Endothelial cell of umbilical vein (primary cell): ENCODE results near the gene SLC9A2. TPM values are rescaled to one million over a fixed set of nuclear protein-coding genes. Genes with fewer than 3 reads are reported as not detected.

Experiments used
- BruUV-seq: library from RNA; stranded (reverse); fragments of 400-500 nt; replicated peaks from 2 replicates; lab custom pipeline; 2021; lab: Mats Ljungman, UMichigan
- CTCF ChIA-PET: fragments of 300-600, 350-600 bp; sonication (Branson Sonifier 250); formaldehyde crosslinking; loops from one replicate; lab custom pipeline; 2021; ENCODE audit warnings: antibody characterized with exemption, inconsistent platforms; lab: Charles Lee
- POLR2A ChIA-PET: fragments of 300-600, 350-600 bp; sonication (Branson Sonifier 250); formaldehyde crosslinking; loops from one replicate; lab custom pipeline; 2021; ENCODE audit warnings: antibody characterized with exemption, inconsistent platforms; lab: Charles Lee
- DNase-seq: peaks from one replicate; pipeline ENCODE4 v3.0.0-alpha.2; 2011; ENCODE audit warnings: low read depth, low spot score
- FAIRE-seq: peaks from 2 replicates; lab custom pipeline; 2011; peaks lifted over from hg19 to GRCh38; lab: Jason Lieb, UNC
- H2AFZ ChIP-seq: 2 replicates; pipeline ENCODE4 v1.6.0; 2012; ENCODE audit warnings: low read depth, low read length, control low read depth, inconsistent platforms
- H3K27ac ChIP-seq: 2 replicates; pipeline ENCODE4 v1.5.1; 2011; ENCODE audit warnings: low read depth, mild to moderate bottlenecking, control low read depth, low read length, moderate library complexity; ENCODE audit not compliant: insufficient read depth
- H3K27me3 ChIP-seq, 2 experiments: 2 replicates each; pipeline versions ENCODE4 v1.6.0 to v1.6.1; 2011; ENCODE audit warnings: low read length in 2 of 2, mixed read lengths in 1 of 2; ENCODE audit not compliant: control insufficient read depth in 2 of 2, insufficient read depth in 2 of 2
- H3K36me3 ChIP-seq, 2 experiments: 2 replicates in 1 of 2; 3 replicates in 1 of 2; pipeline ENCODE4 v1.5.1; 2011; ENCODE audit warnings: low read length in 2 of 2, mild to moderate bottlenecking in 1 of 2, moderate library complexity in 1 of 2; ENCODE audit not compliant: control insufficient read depth in 2 of 2, insufficient read depth in 2 of 2; ENCODE audit errors: extremely low read depth in 1 of 2
- H3K4me1 ChIP-seq: 3 replicates; pipeline ENCODE4 v1.5.1; 2011; ENCODE audit warnings: mild to moderate bottlenecking, low read length; ENCODE audit not compliant: control insufficient read depth, insufficient read depth; ENCODE audit errors: extremely low read depth
- H3K4me2 ChIP-seq: 2 replicates; pipeline ENCODE4 v1.6.1; 2011; ENCODE audit warnings: low read length, control low read depth, mixed read lengths; ENCODE audit not compliant: insufficient read depth
- H3K4me3 ChIP-seq, 3 experiments: fragments of 200-600 bp in 1 of 3; sonication (generic), shearing (Covaris generic) in 1 of 3; replicated peaks in 1 of 3; 2 replicates each; pipeline ENCODE4 v1.5.1; 2011 to 2016; ENCODE audit warnings: control low read depth in 3 of 3, low read length in 3 of 3, mild to moderate bottlenecking in 2 of 3, inconsistent platforms in 1 of 3, low read depth in 1 of 3, moderate library complexity in 1 of 3; ENCODE audit not compliant: insufficient read depth in 1 of 3
- H3K79me2 ChIP-seq: 2 replicates; pipeline ENCODE4 v1.6.0; 2012; ENCODE audit warnings: low read length, inconsistent platforms; ENCODE audit not compliant: control insufficient read depth, insufficient read depth
- H3K9ac ChIP-seq: replicated peaks from 2 replicates; pipeline ENCODE3; 2011; ENCODE audit warnings: low read length, control low read depth; ENCODE audit not compliant: insufficient read depth; ENCODE audit errors: extremely low read depth
- H3K9me1 ChIP-seq: replicated peaks from 3 replicates; pipeline ENCODE4 v1.6.0; 2011; ENCODE audit warnings: mild to moderate bottlenecking, low read length; ENCODE audit not compliant: control insufficient read depth, insufficient read depth; ENCODE audit errors: extremely low read depth
- H3K9me3 ChIP-seq: replicated peaks from 2 replicates; pipeline ENCODE4 v1.5.1; 2012; ENCODE audit warnings: low read length, inconsistent platforms; ENCODE audit not compliant: control insufficient read depth, insufficient read depth
- H4K20me1 ChIP-seq: replicated peaks from 2 replicates; pipeline ENCODE3; 2011; ENCODE audit warnings: mild to moderate bottlenecking, low read length; ENCODE audit not compliant: control insufficient read depth, insufficient read depth; ENCODE audit errors: extremely low read depth
- CTCF ChIP-seq, 2 donors: IDR thresholded peaks; 1 replicate in 1 of 2; 2 replicates in 1 of 2; pipeline ENCODE4 v1.5.1; 2011; ENCODE audit warnings: low read length in 2 of 2, mild to moderate bottlenecking in 2 of 2, moderate library complexity in 2 of 2, control low read depth in 1 of 2, inconsistent platforms in 1 of 2, low read depth in 1 of 2; ENCODE audit not compliant: insufficient read depth in 1 of 2; ENCODE audit errors: extremely low read depth in 1 of 2
- EZH2 ChIP-seq: IDR thresholded peaks from 2 replicates; pipeline ENCODE4 v1.6.1; 2012; ENCODE audit warnings: borderline replicate concordance, low read depth, mild to moderate bottlenecking, moderate library complexity, low read length, inconsistent platforms; ENCODE audit not compliant: severe bottlenecking
- FOS ChIP-seq: IDR thresholded peaks from 2 replicates; pipeline ENCODE4 v1.6.1; 2011; ENCODE audit warnings: mild to moderate bottlenecking, low read length, moderate library complexity, borderline replicate concordance; ENCODE audit not compliant: insufficient read depth
- GATA2 ChIP-seq: IDR thresholded peaks from 2 replicates; pipeline ENCODE4 v1.7.0; 2011; ENCODE audit warnings: low read depth, mild to moderate bottlenecking, moderate library complexity, mixed read lengths, low read length; ENCODE audit not compliant: insufficient read length, insufficient read depth
- JUN ChIP-seq: IDR thresholded peaks from 2 replicates; pipeline ENCODE4 v1.6.1; 2011; ENCODE audit warnings: borderline replicate concordance, low read depth; ENCODE audit not compliant: insufficient read length, insufficient read depth
- MAX ChIP-seq: IDR thresholded peaks from 2 replicates; pipeline ENCODE4 v1.6.1; 2011; ENCODE audit not compliant: insufficient read depth, insufficient read length
- MYC ChIP-seq: IDR thresholded peaks from one replicate; pipeline ENCODE4 v1.6.1; 2011; ENCODE audit warnings: mild to moderate bottlenecking, low read depth, low read length
- POLR2A ChIP-seq: IDR thresholded peaks from 2 replicates; pipeline ENCODE4 v1.6.1; 2012; ENCODE audit warnings: low read depth, mild to moderate bottlenecking, control low read depth, low read length
- POLR2AphosphoS5 ChIP-seq: IDR thresholded peaks from 2 replicates; pipeline ENCODE4 v1.6.1; 2012; ENCODE audit warnings: low read depth, mild to moderate bottlenecking, control low read depth, low read length, moderate library complexity; ENCODE audit not compliant: insufficient read depth
- dilution Hi-C: fragments of 300-500 bp; cut with MboI; formaldehyde crosslinking; loops from one replicate; pipeline ENCODE4 v1.15.0; 2019; ENCODE audit warnings: low sequenced_read_pairs; ENCODE audit not compliant: extremely low pct_ligation_motif_present
- intact Hi-C: fragments of 100-400 bp; cut with micrococcal nuclease; formaldehyde crosslinking; loops from one replicate; pipeline ENCODE4 v1.10.0; 2022
- polyA plus RNA-seq, 4 experiments: library from polyadenylated mRNA; depleted of rRNA in 3 of 4; stranded (reverse) in 3 of 4; unstranded in 1 of 4; fragments of >200 nt; gene quantifications; 2 replicates each; pipeline versions ENCODE4 v1.2.1 to v1.2.3, GENCODE V29; 2011 to 2012; ENCODE audit warnings: missing spikeins in 1 of 4
- total RNA-seq: library from RNA; stranded (reverse); gene quantifications from 2 replicates; pipeline ENCODE4 v1.2.3, GENCODE V29; 2021

Gene SLC9A2
- total and polyA plus RNA-seq, 2 donors (not counting 3 experiments of a cell fraction or from before 2014, with no cell fraction given) = 0.03 TPM; not detected in 1

GRCh38 chr2:102718387-102719316, 99.3 kb downstream of the SLC9A2 start:
- no peaks in the 10 kb centered on the region for H4K20me1 ChIP-seq
- no TSS peak for BruUV-seq
- H3K4me3 ChIP-seq = no peak overlapping the region
- FAIRE-seq (no peak), DNase-seq (no peak)
- dilution Hi-C loops = no loop called here
- H3K27me3 ChIP-seq = no peaks in the 10 kb centered on the region
- H3K79me2 ChIP-seq = no peaks in the 10 kb centered on the region
- H3K27ac ChIP-seq = no peak overlapping the region
- H3K9me3 ChIP-seq = no peaks in the 10 kb centered on the region
- no peak overlapping the region for H2AFZ ChIP-seq
- ChIA-PET CTCF (no interaction called here), POLR2A (no interaction called here)
- H3K36me3 ChIP-seq = peaks cover 0 to 12% of the 10 kb centered on the region in 2 experiments
- no peak for TF ChIP-seq MYC
- TF ChIP-seq GATA2 = no peak
- H3K4me2 ChIP-seq = no peak overlapping the region
- intact Hi-C loops = no loop called here
- no peaks in the 10 kb centered on the region for H3K9me1 ChIP-seq
- H3K9ac ChIP-seq = no peak overlapping the region
- no peaks in the 10 kb centered on the region for H3K4me1 ChIP-seq

- FAIRE-seq = no peak
- dilution Hi-C loops = no loop called here
- Histone ChIP-seq H3K27ac (no peak overlapping the region), H2AFZ (no peak overlapping the region), H3K4me3 (no peak overlapping the region), H3K4me2 (no peak overlapping the region), H3K79me2 (no peaks in the 10 kb centered on the region), H3K9me3 (no peaks in the 10 kb centered on the region), H3K27me3 (no peaks in the 10 kb centered on the region), H4K20me1 (no peaks in the 10 kb centered on the region), H3K36me3 (peaks cover 0 to 11% of the 10 kb centered on the region in 2 experiments), H3K9me1 (no peaks in the 10 kb centered on the region), H3K9ac (no peak overlapping the region), H3K4me1 (no peaks in the 10 kb centered on the region)
- ChIA-PET CTCF (no interaction called here), POLR2A (no interaction called here)
- no TSS peak for BruUV-seq
- TF ChIP-seq FOS = no peak
- no peak for TF ChIP-seq MYC
- TF ChIP-seq POLR2AphosphoS5 = no peak
- no peak for TF ChIP-seq GATA2
- TF ChIP-seq CTCF (IDR thresholded peaks at IDR 0.05; ENCODE audit: extremely low read depth in 1 of 2, insufficient read depth in 1 of 2, low read depth in 1 of 2, low read length in 2 of 2) = no peak
- TF ChIP-seq MAX = no peak
- no peak for TF ChIP-seq JUN
- no peak for TF ChIP-seq POLR2A
- TF ChIP-seq EZH2 = no peak
- intact Hi-C loops = no loop called here
- no peak for DNase-seq
These were observed 104.7 kb downstream of the SLC9A2 start for GRCh38 chr2:102724016-102724490.
